Neural cell (in vitro differentiated cells): ENCODE data around the gene TNFRSF8.

ENCODE experiments used
- CTCF ChIP-seq: fragments of 450-650 bp; IDR thresholded peaks from 2 replicates; pipeline ENCODE4 v1.5.1; 2014; ENCODE audit warnings: antibody characterized with exemption, mild to moderate bottlenecking, moderate library complexity; ENCODE audit not compliant: poor library complexity, severe bottlenecking
- EP300 ChIP-seq: fragments of 450-650 bp; conservative IDR thresholded peaks from 2 replicates; pipeline ENCODE4 v1.6.1; 2014; ENCODE audit warnings: antibody characterized with exemption, mild to moderate bottlenecking, moderate library complexity; ENCODE audit not compliant: poor library complexity, severe bottlenecking
- EZH2 ChIP-seq: fragments of 200-600, 300-800 bp; shearing (Covaris generic), sonication (generic); IDR thresholded peaks from 2 replicates; pipeline ENCODE4 v1.6.1; 2014; ENCODE audit warnings: antibody characterized with exemption, low read length, borderline replicate concordance, mild to moderate bottlenecking; ENCODE audit not compliant: insufficient read depth, poor library complexity, severe bottlenecking
- POLR2AphosphoS5 ChIP-seq: IDR thresholded peaks from 2 replicates; pipeline ENCODE4 v1.6.1; 2012
- RAD21 ChIP-seq: fragments of 450-650 bp; conservative IDR thresholded peaks from 2 replicates; pipeline ENCODE4 v1.6.1; 2014; ENCODE audit warnings: antibody characterized with exemption, mild to moderate bottlenecking, moderate library complexity

GRCh38 chr1:12083766-12084165 is 20.7 kb downstream of the TNFRSF8 start:
- no peak for TF ChIP-seq CTCF
- no peak for TF ChIP-seq EZH2
- no peak for TF ChIP-seq POLR2AphosphoS5
- no peak for TF ChIP-seq EP300
- TF ChIP-seq RAD21, result no peak
